Activated T-helper 1 cell treated with anti-CD3 and anti-CD28 coated beads, Interleukin-12 subunit alpha, Interleukin-12 subunit beta, Interleukin-2, Interleukin-4 antibody, amounts not matched to agents 30 ng/mL and 10 ng/mL and 1 ng/mL, durations not matched to agents 14 hours and 24 hours and 36 hours (primary cell): ENCODE results near the gene GNG2. TPM values are rescaled to one million over a fixed set of nuclear protein-coding genes. Genes with fewer than 3 reads are reported as not detected.

Source experiments
- DNase-seq: peaks from one replicate; pipeline ENCODE4 v3.0.0; 2021; ENCODE audit warnings: low spot score
- H3K27ac Mint-ChIP-seq: one replicate; pipeline ENCODE4 v1.8.0; 2021; ENCODE audit warnings: mild to moderate bottlenecking, mixed read lengths
- H3K27me3 Mint-ChIP-seq: one replicate; pipeline ENCODE4 v1.8.0; 2022; ENCODE audit warnings: mild to moderate bottlenecking, moderate library complexity, mixed read lengths; ENCODE audit not compliant: insufficient read depth
- H3K36me3 Mint-ChIP-seq: one replicate; pipeline ENCODE4 v1.8.0; 2021; ENCODE audit warnings: low read depth, mixed read lengths
- H3K4me1 Mint-ChIP-seq: one replicate; pipeline ENCODE4 v1.8.0; 2021; ENCODE audit warnings: low read depth, mixed read lengths
- H3K4me3 Mint-ChIP-seq: one replicate; pipeline ENCODE4 v1.8.0; 2021; ENCODE audit warnings: mild to moderate bottlenecking, moderate library complexity, mixed read lengths
- H3K9me3 Mint-ChIP-seq: one replicate; pipeline ENCODE4 v1.8.0; 2021; ENCODE audit warnings: mixed read lengths
- intact Hi-C: fragments of 100-400 bp; cut with micrococcal nuclease; formaldehyde crosslinking; loops from one replicate; pipeline ENCODE4 v1.15.1; 2024
- total RNA-seq: library from RNA; stranded (reverse); gene quantifications from 2 replicates; pipeline ENCODE4 v1.2.3, GENCODE V29; 2022

Gene GNG2
- total RNA-seq, 1 donor from 2014 or later = 128 TPM

DNA sequence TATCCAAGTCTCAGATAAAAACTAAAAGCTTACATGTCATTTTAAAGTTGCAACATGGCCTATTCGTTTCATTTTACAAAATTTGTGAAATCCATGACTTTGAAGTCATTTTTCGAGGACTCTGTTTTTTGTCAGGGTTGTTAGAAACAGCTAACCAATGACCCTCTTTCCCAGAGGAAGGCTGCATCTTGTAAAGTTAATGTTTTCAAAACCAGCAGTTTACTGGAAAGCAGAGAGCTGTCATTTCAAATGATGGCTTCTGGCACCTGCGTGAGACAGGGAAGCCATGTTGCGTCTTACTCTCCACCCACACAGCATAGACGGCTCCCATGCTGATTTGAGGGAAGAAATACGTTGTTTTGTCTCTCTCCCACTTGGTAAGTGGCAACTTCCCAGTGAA, 78.8 kb downstream of the GNG2 start:
- peaks cover 42% of the 10 kb centered on the region for H3K36me3 Mint-ChIP-seq
- peaks cover 32% of the 10 kb centered on the region for H3K4me1 Mint-ChIP-seq
- H3K4me3 Mint-ChIP-seq = no peak overlapping the region
- intact Hi-C loops = no loop called here
- H3K27ac Mint-ChIP-seq = no peak overlapping the region
- H3K27me3 Mint-ChIP-seq = no peaks in the 10 kb centered on the region
- DNase-seq = no peak
- peaks cover 3% of the 10 kb centered on the region for H3K9me3 Mint-ChIP-seq

DNA sequence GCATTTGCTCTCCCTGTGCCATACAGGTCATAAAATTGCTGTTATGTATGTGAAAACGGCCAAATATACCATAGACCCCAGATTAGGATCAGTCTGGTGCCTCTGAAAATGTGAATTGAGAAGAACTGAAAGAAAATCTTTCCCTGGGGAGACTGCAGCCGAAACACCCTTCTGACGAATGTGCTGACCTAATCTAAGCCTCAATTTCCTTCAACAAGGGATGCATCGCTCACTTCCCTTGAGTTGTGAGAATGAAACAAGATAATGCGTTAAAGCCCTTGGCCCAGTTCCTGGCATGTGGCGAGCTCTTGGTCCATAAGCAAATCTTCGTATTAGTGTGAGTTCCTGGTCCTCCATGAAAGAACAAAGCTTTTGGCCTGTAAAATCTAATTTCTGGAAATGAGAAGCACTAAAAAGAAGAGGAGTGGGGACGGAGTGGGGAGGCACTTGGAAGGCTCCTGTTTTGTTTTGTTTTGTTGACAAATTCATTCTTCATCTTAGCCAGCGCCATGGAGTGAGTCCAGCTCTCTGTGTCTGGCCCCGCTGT, 79.4 kb downstream of the GNG2 start:
- Mint-ChIP-seq H3K4me1 (peaks cover 26% of the 10 kb centered on the region), H3K4me3 (no peak overlapping the region)

DNA sequence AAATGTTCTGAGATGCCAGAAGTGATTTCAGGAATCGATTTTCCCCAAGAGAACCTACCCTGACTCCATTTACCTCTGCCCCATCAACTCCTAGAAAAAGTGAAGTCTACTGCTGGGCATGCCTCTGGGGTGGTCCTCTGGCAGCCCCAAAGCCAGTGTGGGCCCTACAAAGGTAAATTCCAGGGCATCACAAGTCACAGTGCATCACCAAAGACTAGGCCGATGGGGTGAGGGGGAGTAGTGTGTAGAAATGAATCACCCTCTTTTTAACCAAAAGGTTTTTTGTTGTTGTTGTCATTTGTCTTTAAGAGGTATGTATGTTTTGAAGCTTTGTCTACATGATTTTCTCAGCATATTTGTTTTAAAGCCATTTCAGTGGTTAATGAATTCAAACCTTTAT, 82.6 kb downstream of the GNG2 start:
- Mint-ChIP-seq H3K4me3 (no peak overlapping the region), H3K36me3 (peaks cover 61% of the 10 kb centered on the region), H3K9me3 (peaks cover 20% of the 10 kb centered on the region), H3K27me3 (no peaks in the 10 kb centered on the region), H3K27ac (peak overlapping the region; percentile 51), H3K4me1 (peaks cover 31% of the 10 kb centered on the region)
- intact Hi-C loops = no loop called here
- no peak for DNase-seq

More for the DNA sequence above, 79.4 kb downstream of the GNG2 start:
- Mint-ChIP-seq H3K36me3 (peaks cover 39% of the 10 kb centered on the region), H3K27ac (peak overlapping the region; percentile 1), H3K27me3 (no peaks in the 10 kb centered on the region), H3K9me3 (peaks cover 3% of the 10 kb centered on the region)
- no peak for DNase-seq
- intact Hi-C loops = no loop called here

DNA sequence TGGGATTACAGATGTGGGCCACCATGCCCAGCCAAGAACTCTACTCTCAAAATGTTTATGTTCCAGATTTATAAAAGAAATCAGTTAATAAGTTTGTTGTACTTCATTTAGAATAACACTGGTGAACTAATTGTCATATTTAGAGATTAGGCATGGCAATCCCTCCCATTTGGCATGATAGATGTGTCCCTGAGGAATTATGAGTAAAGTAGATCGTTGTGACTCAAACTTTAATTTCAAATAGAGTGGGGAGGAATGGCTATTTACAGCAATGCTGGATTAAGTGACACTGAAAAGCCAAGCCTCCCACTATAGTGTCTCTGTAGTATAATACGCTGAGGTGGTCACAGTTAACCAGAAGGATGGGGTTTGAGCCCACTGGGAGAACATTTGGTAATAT, 89.6 kb downstream of the GNG2 start:
- peaks cover 67% of the 10 kb centered on the region for H3K36me3 Mint-ChIP-seq
- H3K27me3 Mint-ChIP-seq = no peaks in the 10 kb centered on the region
- peak overlapping the region; percentile 65 for H3K27ac Mint-ChIP-seq
- DNase-seq = no peak
- no peak overlapping the region for H3K4me3 Mint-ChIP-seq
- peaks cover 5% of the 10 kb centered on the region for H3K4me1 Mint-ChIP-seq
- peaks cover 17% of the 10 kb centered on the region for H3K9me3 Mint-ChIP-seq
- intact Hi-C loops = no loop called here

DNA sequence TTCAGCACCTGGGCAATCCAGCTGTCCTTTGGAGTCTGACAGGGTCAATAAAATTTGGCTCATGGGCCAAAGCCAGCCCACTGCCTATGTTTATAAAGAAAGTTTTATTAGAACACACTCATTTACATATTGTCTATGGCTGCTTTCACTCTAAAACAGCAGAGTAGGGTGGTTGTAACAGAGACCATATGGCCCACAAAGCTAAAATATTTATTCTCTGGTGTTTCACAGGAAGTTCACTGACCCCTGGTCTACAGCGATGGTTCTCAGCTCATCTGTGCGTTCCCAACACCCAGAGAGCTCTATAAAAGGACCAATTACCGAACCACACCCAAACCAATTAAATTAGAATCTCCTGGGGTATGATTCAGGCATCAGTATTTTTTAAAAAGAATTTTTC, 91.2 kb downstream of the GNG2 start:
- H3K4me1 Mint-ChIP-seq = no peaks in the 10 kb centered on the region

GRCh38 chr14:51954031-51954430, 93.6 kb downstream of the GNG2 start:
- Mint-ChIP-seq H3K27me3 (no peaks in the 10 kb centered on the region), H3K9me3 (peaks cover 15% of the 10 kb centered on the region), H3K4me3 (no peak overlapping the region), H3K27ac (peak overlapping the region; percentile 43), H3K36me3 (peaks cover 76% of the 10 kb centered on the region), H3K4me1 (peaks cover 17% of the 10 kb centered on the region)
- intact Hi-C loops = no loop called here
- no peak for DNase-seq

More for the DNA sequence above, 91.2 kb downstream of the GNG2 start:
- no peak for DNase-seq
- Mint-ChIP-seq H3K27ac (no peak overlapping the region), H3K36me3 (peaks cover 62% of the 10 kb centered on the region), H3K27me3 (no peaks in the 10 kb centered on the region), H3K9me3 (peaks cover 6% of the 10 kb centered on the region), H3K4me3 (no peak overlapping the region)
- intact Hi-C loops = no loop called here

GRCh38 chr14:51954657-51955056, 94.2 kb downstream of the GNG2 start:
- Mint-ChIP-seq H3K27me3 (no peaks in the 10 kb centered on the region), H3K27ac (no peak overlapping the region), H3K36me3 (peaks cover 79% of the 10 kb centered on the region), H3K4me1 (peaks cover 23% of the 10 kb centered on the region), H3K9me3 (peaks cover 16% of the 10 kb centered on the region), H3K4me3 (no peak overlapping the region)
- no peak for DNase-seq
- intact Hi-C loops = no loop called here

- peaks cover 72% of the 10 kb centered on the region for H3K36me3 Mint-ChIP-seq
- DNase-seq = no peak
- peaks cover 16% of the 10 kb centered on the region for H3K9me3 Mint-ChIP-seq
- H3K27ac Mint-ChIP-seq = no peak overlapping the region
- H3K4me3 Mint-ChIP-seq = no peak overlapping the region
- H3K4me1 Mint-ChIP-seq = peaks cover 44% of the 10 kb centered on the region
- no peaks in the 10 kb centered on the region for H3K27me3 Mint-ChIP-seq
- intact Hi-C loops = no loop called here
Measured at GRCh38 chr14:51957950-51958349, 97.5 kb downstream of the GNG2 start.

GRCh38 chr14:51959928-51960327, 99.5 kb downstream of the GNG2 start:
- Mint-ChIP-seq H3K27ac (no peak overlapping the region), H3K9me3 (peaks cover 16% of the 10 kb centered on the region), H3K4me1 (peaks cover 56% of the 10 kb centered on the region), H3K4me3 (no peak overlapping the region), H3K36me3 (peaks cover 69% of the 10 kb centered on the region), H3K27me3 (no peaks in the 10 kb centered on the region)
- intact Hi-C loops = no loop called here
- no peak for DNase-seq

DNA sequence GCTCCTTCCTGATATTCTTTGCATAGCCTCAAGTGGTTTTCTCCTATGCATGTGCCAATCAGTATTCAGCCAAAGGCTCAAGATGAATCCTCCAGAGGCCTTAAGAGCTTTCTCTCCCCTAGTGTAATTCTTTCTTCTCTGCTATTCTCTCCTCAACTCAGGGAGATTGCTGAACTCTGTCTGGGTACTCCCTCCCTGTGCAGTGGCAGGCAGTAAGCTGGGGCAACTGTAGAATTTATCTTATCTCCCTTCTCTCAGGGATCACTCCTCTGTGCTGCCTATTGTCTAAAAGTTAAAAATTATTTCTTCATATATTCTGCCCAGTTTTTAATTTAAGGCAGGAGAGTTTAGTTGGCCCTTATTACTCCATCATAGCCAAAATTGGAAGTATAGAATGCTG, 100.5 kb downstream of the GNG2 start:
- no peak overlapping the region for H3K4me3 Mint-ChIP-seq
- intact Hi-C loops = no loop called here
- no peak for DNase-seq
- peaks cover 71% of the 10 kb centered on the region for H3K36me3 Mint-ChIP-seq
- H3K4me1 Mint-ChIP-seq = peaks cover 56% of the 10 kb centered on the region
- no peaks in the 10 kb centered on the region for H3K27me3 Mint-ChIP-seq
- no peak overlapping the region for H3K27ac Mint-ChIP-seq
- H3K9me3 Mint-ChIP-seq = peaks cover 16% of the 10 kb centered on the region

- Mint-ChIP-seq H3K9me3 (peaks cover 10% of the 10 kb centered on the region), H3K4me1 (peaks cover 46% of the 10 kb centered on the region), H3K36me3 (peaks cover 62% of the 10 kb centered on the region), H3K27me3 (no peaks in the 10 kb centered on the region), H3K4me3 (peak overlapping the region; percentile 9), H3K27ac (no peak overlapping the region)
- DNase-seq = no peak
- intact Hi-C loops = no loop called here
Measured at GRCh38 chr14:51962711-51963110, 102.3 kb downstream of the GNG2 start.

DNA sequence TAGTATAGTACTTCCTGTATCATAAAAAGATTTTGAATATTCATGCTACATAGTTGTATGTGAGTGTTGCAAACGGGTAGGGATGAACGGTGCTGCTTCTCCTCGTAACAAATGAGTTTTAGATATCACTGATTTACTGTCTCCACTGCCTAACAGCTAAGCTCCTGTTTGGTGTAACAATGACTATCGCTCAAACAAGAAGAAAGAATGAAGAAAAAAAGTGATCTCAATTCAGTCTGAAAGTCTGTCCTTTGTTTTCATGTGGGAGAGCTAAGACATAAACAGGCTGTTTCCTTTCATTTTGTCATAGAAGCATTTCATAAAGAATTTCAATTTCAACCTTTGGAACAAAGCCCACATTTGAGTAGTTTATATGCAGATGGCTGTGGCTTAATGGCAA, 102.9 kb downstream of the GNG2 start:
- no peaks in the 10 kb centered on the region for H3K27me3 Mint-ChIP-seq
- H3K27ac Mint-ChIP-seq = peak overlapping the region; percentile 76
- H3K9me3 Mint-ChIP-seq = peaks cover 9% of the 10 kb centered on the region
- H3K36me3 Mint-ChIP-seq = peaks cover 60% of the 10 kb centered on the region
- intact Hi-C loops = no loop called here
- H3K4me1 Mint-ChIP-seq = peaks cover 46% of the 10 kb centered on the region
- DNase-seq = no peak
- no peak overlapping the region for H3K4me3 Mint-ChIP-seq

DNA sequence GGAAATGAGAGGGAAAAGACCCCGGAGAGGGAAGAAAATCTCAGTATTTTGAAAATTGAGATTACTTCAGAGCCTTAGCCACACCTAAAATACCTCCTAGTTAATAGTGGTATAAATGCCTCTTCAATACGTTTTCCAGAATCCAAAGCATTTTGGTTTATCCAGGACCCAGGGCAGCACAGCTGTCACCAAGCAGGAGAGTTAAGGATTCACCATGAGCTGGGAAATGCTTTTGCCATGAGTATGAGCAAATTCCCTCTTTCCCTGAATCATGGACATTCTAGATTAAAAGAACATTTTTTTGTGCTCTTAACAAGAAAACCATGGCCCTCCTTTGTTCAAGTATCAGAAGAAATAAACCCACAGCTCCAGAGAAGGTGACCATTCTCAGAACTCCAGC, 107.1 kb downstream of the GNG2 start:
- intact Hi-C loops = no loop called here
- Mint-ChIP-seq H3K9me3 (no peaks in the 10 kb centered on the region), H3K4me3 (no peak overlapping the region), H3K27ac (no peak overlapping the region), H3K27me3 (no peaks in the 10 kb centered on the region), H3K36me3 (peaks cover 40% of the 10 kb centered on the region), H3K4me1 (peaks cover 16% of the 10 kb centered on the region)
- DNase-seq = no peak
